Activated T-cell treated with anti-CD3 and anti-CD28 coated beads, Interleukin-2, amount 50 U/mL, for 72 hours (primary cell): ENCODE results near the gene NME4. TPM values are rescaled to one million over a fixed set of nuclear protein-coding genes. Genes with fewer than 3 reads are reported as not detected.
"Not testable (repeated sequence)": the region's sequence is repeated elsewhere in the genome, so short reads cannot be mapped to it uniquely, and the experiment has no call there.

ENCODE experiments used
- ATAC-seq, 2 donors: fragments of 150-1000 bp; cut with Tn5 transposase; replicated peaks in 1 of 2; 2 replicates each; pipeline ENCODE4 v1.10.0; 2021; ENCODE audit warnings: moderate library complexity in 2 of 2, mild to moderate bottlenecking in 1 of 2
- DNase-seq, 2 donors: peaks; one replicate each; pipeline ENCODE4 v3.0.0; 2021 to 2022; ENCODE audit warnings: mixed read lengths in 1 of 2
- H3K27ac Mint-ChIP-seq: one replicate; pipeline ENCODE4 v1.8.0; 2022; ENCODE audit warnings: mild to moderate bottlenecking, moderate library complexity, mixed read lengths
- H3K27me3 Mint-ChIP-seq: one replicate; pipeline ENCODE4 v1.8.0; 2022; ENCODE audit warnings: low read depth, mixed read lengths
- H3K36me3 Mint-ChIP-seq, 2 donors: one replicate each; pipeline ENCODE4 v1.8.0; 2022; ENCODE audit warnings: mixed read lengths in 2 of 2, mild to moderate bottlenecking in 1 of 2; ENCODE audit not compliant: insufficient read depth in 2 of 2
- H3K4me1 Mint-ChIP-seq: one replicate; pipeline ENCODE4 v1.8.0; 2022; ENCODE audit warnings: low read depth, mixed read lengths
- H3K4me3 Mint-ChIP-seq, 2 donors: one replicate each; pipeline ENCODE4 v1.8.0; 2022; ENCODE audit warnings: mild to moderate bottlenecking in 2 of 2, mixed read lengths in 2 of 2, moderate library complexity in 2 of 2
- H3K9me3 Mint-ChIP-seq, 2 donors: one replicate each; pipeline ENCODE4 v1.8.0; 2022; ENCODE audit warnings: mixed read lengths in 2 of 2
- total RNA-seq, 2 donors: library from RNA; stranded (reverse); gene quantifications; one replicate each; pipeline ENCODE4 v1.2.3, GENCODE V29; 2022

NME4 gene
- total RNA-seq, 2 donors from 2014 or later, result 24.6 to 27.6 TPM

GRCh38 chr16:375927-376816 lies 20.8 kb upstream of the NME4 start:
- no peaks in the 10 kb centered on the region for H3K27me3 Mint-ChIP-seq
- H3K9me3 Mint-ChIP-seq, result no peaks in the 10 kb centered on the region
- H3K4me1 Mint-ChIP-seq, result peaks cover 10% of the 10 kb centered on the region
- H3K27ac Mint-ChIP-seq, result no peak overlapping the region
- ATAC-seq (no peak), DNase-seq (no peak)
- peaks cover 0 to 2% of the 10 kb centered on the region in 2 donors for H3K36me3 Mint-ChIP-seq
- no peak overlapping the region for H3K4me3 Mint-ChIP-seq

GRCh38 chr16:376817-377418 lies 20.1 kb upstream of the NME4 start:
- DNase-seq, result no peak
- Mint-ChIP-seq H3K4me3 (no peak overlapping the region), H3K36me3 (peaks cover 0 to 1% of the 10 kb centered on the region in 2 donors), H3K27me3 (no peaks in the 10 kb centered on the region), H3K4me1 (peaks cover 10% of the 10 kb centered on the region), H3K27ac (no peak overlapping the region), H3K9me3 (no peaks in the 10 kb centered on the region)
- no peak for ATAC-seq

GRCh38 chr16:377419-377951 lies 19.5 kb upstream of the NME4 start:
- no peak overlapping the region for H3K4me3 Mint-ChIP-seq
- no peak for ATAC-seq
- H3K36me3 Mint-ChIP-seq, result no peaks in the 10 kb centered on the region
- peaks cover 10% of the 10 kb centered on the region for H3K4me1 Mint-ChIP-seq
- no peak for DNase-seq
- no peaks in the 10 kb centered on the region for H3K9me3 Mint-ChIP-seq
- no peak overlapping the region for H3K27ac Mint-ChIP-seq
- no peaks in the 10 kb centered on the region for H3K27me3 Mint-ChIP-seq

GRCh38 chr16:378113-378820 lies 18.7 kb upstream of the NME4 start:
- not testable (repeated sequence) for H3K9me3 Mint-ChIP-seq, H3K36me3 Mint-ChIP-seq, H3K27ac Mint-ChIP-seq, H3K27me3 Mint-ChIP-seq, H3K4me3 Mint-ChIP-seq, DNase-seq, ATAC-seq
- H3K4me1 Mint-ChIP-seq, result peaks cover 15% of the 10 kb centered on the region

- H3K27me3 Mint-ChIP-seq, result no peaks in the 10 kb centered on the region
- no peak overlapping the region for H3K4me3 Mint-ChIP-seq
- ATAC-seq (no peak), DNase-seq (no peak)
- H3K36me3 Mint-ChIP-seq, result no peaks in the 10 kb centered on the region
- H3K9me3 Mint-ChIP-seq, result no peaks in the 10 kb centered on the region
- H3K4me1 Mint-ChIP-seq, result peaks cover 20% of the 10 kb centered on the region
- H3K27ac Mint-ChIP-seq, result no peak overlapping the region
Observed at GRCh38 chr16:378821-379182, 18.2 kb upstream of the NME4 start.

- Mint-ChIP-seq H3K27ac (no peak overlapping the region), H3K27me3 (no peaks in the 10 kb centered on the region), H3K9me3 (no peaks in the 10 kb centered on the region), H3K36me3 (no peaks in the 10 kb centered on the region), H3K4me1 (peaks cover 20% of the 10 kb centered on the region), H3K4me3 (peak overlapping the region in 1 of 2 donors; percentile 78)
- ATAC-seq (no peak), DNase-seq (no peak)
Observed at GRCh38 chr16:379183-379960, 17.6 kb upstream of the NME4 start.

- H3K27me3 Mint-ChIP-seq, result no peaks in the 10 kb centered on the region
- peak overlapping the region; percentile 44 to 78 for H3K4me3 Mint-ChIP-seq
- H3K4me1 Mint-ChIP-seq, result peaks cover 20% of the 10 kb centered on the region
- H3K9me3 Mint-ChIP-seq, result no peaks in the 10 kb centered on the region
- ATAC-seq (no peak), DNase-seq (peak in 1 of 2 donors; percentile 35)
- no peaks in the 10 kb centered on the region for H3K36me3 Mint-ChIP-seq
- no peak overlapping the region for H3K27ac Mint-ChIP-seq
Observed at GRCh38 chr16:379961-380761, 16.8 kb upstream of the NME4 start.

GRCh38 chr16:380762-381011 lies 16.3 kb upstream of the NME4 start:
- Mint-ChIP-seq H3K4me1 (peaks cover 20% of the 10 kb centered on the region), H3K4me3 (peak overlapping the region; percentile 73 to 78), H3K36me3 (no peaks in the 10 kb centered on the region), H3K9me3 (no peaks in the 10 kb centered on the region), H3K27me3 (no peaks in the 10 kb centered on the region), H3K27ac (no peak overlapping the region)
- ATAC-seq (no peak), DNase-seq (no peak)

- Mint-ChIP-seq H3K4me3 (peak overlapping the region; percentile 73 to 78), H3K27ac (no peak overlapping the region), H3K9me3 (no peaks in the 10 kb centered on the region), H3K4me1 (peaks cover 20% of the 10 kb centered on the region), H3K36me3 (no peaks in the 10 kb centered on the region), H3K27me3 (no peaks in the 10 kb centered on the region)
- ATAC-seq, result peak; percentile 48 to 55
- DNase-seq, result peak in 1 of 2 donors; percentile 26
Observed at GRCh38 chr16:381012-381788, 15.8 kb upstream of the NME4 start.

- no peaks in the 10 kb centered on the region for H3K27me3 Mint-ChIP-seq
- DNase-seq (peak; percentile 67 to 81), ATAC-seq (peak; percentile 74 to 79)
- H3K27ac Mint-ChIP-seq, result no peak within 1 kb of the TSS
- H3K9me3 Mint-ChIP-seq, result no peaks in the 10 kb centered on the region
- H3K4me1 Mint-ChIP-seq, result peaks cover 20% of the 10 kb centered on the region
- peak within 1 kb of the TSS; percentile 73 to 89 for H3K4me3 Mint-ChIP-seq
- H3K36me3 Mint-ChIP-seq, result no peaks in the 10 kb centered on the region
Observed at GRCh38 chr16:381789-382717, 14.9 kb upstream of the NME4 start, which contains the start of gene PGAP6. Gene PGAP6 (minus strand): TSS chr16:381978. CDS start chr16:381821, 157 bp downstream.
